PC-9 (cell line): ENCODE data around the gene FARS2.
A peak's percentile ranks its signal among the peaks of the same experiment; 100 is the strongest.

Experiments used
- EZH2 ChIP-seq: fragments of 200-600 bp; sonication (generic); IDR thresholded peaks from 2 replicates; pipeline ENCODE4 v1.8.0; 2017; ENCODE audit warnings: antibody characterized with exemption, low read depth
- TF ChIP-seq, protein P1 (sequence below): fragments of 200-600 bp; sonication (generic); conservative IDR thresholded peaks from 2 replicates; pipeline ENCODE4 v1.6.1; 2017; ENCODE audit warnings: mixed run types, antibody characterized with exemption, mild to moderate bottlenecking, moderate library complexity

DNA sequence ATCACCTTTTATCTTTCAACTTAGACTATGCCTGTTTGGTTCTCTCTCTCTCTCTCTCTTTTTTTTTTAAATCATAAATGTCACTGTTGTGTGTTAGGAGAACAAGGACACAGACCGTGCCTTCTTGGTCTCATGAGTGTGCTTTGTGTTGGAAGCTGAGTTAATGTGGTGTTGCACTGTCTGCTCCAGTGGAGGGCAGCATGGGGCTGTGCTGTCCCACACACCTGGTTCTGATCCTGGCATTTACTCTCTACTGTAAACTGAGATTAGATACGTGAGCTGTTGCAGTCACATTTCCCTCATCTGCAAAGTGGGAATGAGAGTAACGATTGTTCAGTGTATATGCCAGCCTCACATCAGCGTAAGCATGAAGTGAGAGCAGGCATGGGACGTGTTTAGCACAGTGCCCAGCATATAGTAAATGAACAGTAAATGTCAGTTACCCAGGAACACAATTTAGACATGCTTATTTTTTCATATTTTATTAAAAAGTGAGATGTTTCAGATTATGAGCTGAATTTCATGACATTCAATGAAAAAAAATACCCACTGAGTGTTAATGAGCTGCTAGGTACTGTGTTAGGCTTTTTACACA is 161.1 kb downstream of the FARS2 start:
- TF ChIP-seq, protein P1, sequence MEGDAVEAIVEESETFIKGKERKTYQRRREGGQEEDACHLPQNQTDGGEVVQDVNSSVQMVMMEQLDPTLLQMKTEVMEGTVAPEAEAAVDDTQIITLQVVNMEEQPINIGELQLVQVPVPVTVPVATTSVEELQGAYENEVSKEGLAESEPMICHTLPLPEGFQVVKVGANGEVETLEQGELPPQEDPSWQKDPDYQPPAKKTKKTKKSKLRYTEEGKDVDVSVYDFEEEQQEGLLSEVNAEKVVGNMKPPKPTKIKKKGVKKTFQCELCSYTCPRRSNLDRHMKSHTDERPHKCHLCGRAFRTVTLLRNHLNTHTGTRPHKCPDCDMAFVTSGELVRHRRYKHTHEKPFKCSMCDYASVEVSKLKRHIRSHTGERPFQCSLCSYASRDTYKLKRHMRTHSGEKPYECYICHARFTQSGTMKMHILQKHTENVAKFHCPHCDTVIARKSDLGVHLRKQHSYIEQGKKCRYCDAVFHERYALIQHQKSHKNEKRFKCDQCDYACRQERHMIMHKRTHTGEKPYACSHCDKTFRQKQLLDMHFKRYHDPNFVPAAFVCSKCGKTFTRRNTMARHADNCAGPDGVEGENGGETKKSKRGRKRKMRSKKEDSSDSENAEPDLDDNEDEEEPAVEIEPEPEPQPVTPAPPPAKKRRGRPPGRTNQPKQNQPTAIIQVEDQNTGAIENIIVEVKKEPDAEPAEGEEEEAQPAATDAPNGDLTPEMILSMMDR, result peak; percentile 46
- TF ChIP-seq EZH2, result no peak
